RPMI7951 (cell line): ENCODE data around the gene JAG2. TPM values are rescaled to one million over a fixed set of nuclear protein-coding genes. Genes with fewer than 3 reads are reported as not detected.

Source experiments
- DNase-seq: peaks from one replicate; pipeline ENCODE4 v3.0.0-alpha.2; 2012; ENCODE audit warnings: low read depth
- total RNA-seq: library from RNA; depleted of rRNA; stranded (reverse); fragments of >200 nt; shearing (Covaris generic); gene quantifications from 2 replicates; pipeline ENCODE4 v1.2.3, GENCODE V29; 2014; rRNA removed

JAG2 gene
- total RNA-seq, 1 experiment from 2014 or later: not detected

- peak; percentile 77 for DNase-seq
Observed at GRCh38 chr14:105091517-105092170, 76.9 kb downstream of the JAG2 start.

- no peak for DNase-seq
Observed at GRCh38 chr14:105091054-105091516, 77.5 kb downstream of the JAG2 start.

Other genes starting within 250 kb of the JAG2 start
- gene PLD4, start 243.9 kb downstream of the JAG2 start, total RNA-seq: not detected in 2 replicates
- gene AHNAK2, start 190.4 kb downstream of the JAG2 start, total RNA-seq: 3.6 and 3.7 TPM in 2 replicates
- 3.9 and 8.2 TPM in 2 replicates for gene CLBA1, start 183.0 kb downstream of the JAG2 start, total RNA-seq
- gene CDCA4, start 147.7 kb downstream of the JAG2 start, total RNA-seq: 39.0 and 42.3 TPM in 2 replicates
- gene GPR132, start 103.3 kb downstream of the JAG2 start, total RNA-seq: under 0.01 TPM in 1 of 2 replicates, not detected in the other
- gene NUDT14, start 12.5 kb upstream of the JAG2 start, total RNA-seq: 3.7 and 4.0 TPM in 2 replicates
- gene BTBD6, start 79.8 kb upstream of the JAG2 start, total RNA-seq: 43.4 and 44.9 TPM in 2 replicates
- 13.7 and 13.9 TPM in 2 replicates for gene BRF1, start 132.2 kb upstream of the JAG2 start, total RNA-seq
- 18.1 and 18.6 TPM in 2 replicates for gene PACS2, start 146.0 kb upstream of the JAG2 start, total RNA-seq
- not detected in 2 replicates for gene TEX22, start 229.8 kb upstream of the JAG2 start, total RNA-seq